Right hindlimb (tissue), 1 donor: ENCODE results near the gene RBM20.
"Not testable (repeated sequence)": the region's sequence is repeated elsewhere in the genome, so short reads cannot be mapped to it uniquely, and the experiment has no call there.

Experiments
- DNase-seq: peaks from one replicate; pipeline ENCODE4 v3.0.0-alpha.2; 2018

RBM20 gene

GRCh38 chr10:110625951-110626855 lies 17.9 kb upstream of the RBM20 start:
- no peak for DNase-seq

DNA sequence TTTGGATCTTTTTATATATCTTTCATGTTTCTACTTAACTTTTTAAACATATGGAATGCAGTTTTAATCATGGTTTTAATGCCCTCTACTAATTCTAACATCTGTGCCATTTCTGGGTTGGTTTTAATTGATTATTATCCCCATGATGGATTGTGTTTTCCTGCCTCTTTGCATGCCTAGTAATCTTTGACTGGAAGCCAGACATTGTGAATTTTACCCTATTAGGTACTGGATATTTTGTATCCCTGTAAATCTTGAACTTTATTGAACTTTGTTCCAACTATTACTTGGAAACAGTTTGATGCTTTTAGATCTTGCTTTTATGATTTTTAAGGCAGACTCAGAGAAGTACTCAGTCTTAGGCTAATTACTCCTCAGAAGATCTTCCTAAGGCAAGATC lies 16.0 kb upstream of the RBM20 start:
- no peak for DNase-seq

- DNase-seq = no peak
Measured at GRCh38 chr10:110629680-110630191, 14.4 kb upstream of the RBM20 start.

DNA sequence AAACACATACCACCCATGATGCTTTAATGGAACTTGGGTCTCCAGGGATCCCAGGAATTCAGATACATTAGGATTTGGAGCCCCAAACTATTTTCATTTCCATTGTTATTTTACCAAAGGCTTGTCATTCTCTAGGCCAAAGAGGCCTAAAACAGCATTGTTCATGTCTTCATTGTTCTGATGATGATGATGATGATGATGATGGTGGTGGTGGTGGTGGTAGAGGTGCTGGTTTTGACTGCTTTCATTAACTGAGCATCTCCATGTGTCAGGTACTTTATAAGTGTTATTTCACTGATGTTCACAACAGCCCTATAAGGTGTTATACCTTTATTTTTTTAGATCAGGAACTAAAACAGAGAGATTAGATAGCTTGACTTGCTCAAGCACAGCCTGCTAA lies 12.2 kb upstream of the RBM20 start:
- no peak for DNase-seq

DNA sequence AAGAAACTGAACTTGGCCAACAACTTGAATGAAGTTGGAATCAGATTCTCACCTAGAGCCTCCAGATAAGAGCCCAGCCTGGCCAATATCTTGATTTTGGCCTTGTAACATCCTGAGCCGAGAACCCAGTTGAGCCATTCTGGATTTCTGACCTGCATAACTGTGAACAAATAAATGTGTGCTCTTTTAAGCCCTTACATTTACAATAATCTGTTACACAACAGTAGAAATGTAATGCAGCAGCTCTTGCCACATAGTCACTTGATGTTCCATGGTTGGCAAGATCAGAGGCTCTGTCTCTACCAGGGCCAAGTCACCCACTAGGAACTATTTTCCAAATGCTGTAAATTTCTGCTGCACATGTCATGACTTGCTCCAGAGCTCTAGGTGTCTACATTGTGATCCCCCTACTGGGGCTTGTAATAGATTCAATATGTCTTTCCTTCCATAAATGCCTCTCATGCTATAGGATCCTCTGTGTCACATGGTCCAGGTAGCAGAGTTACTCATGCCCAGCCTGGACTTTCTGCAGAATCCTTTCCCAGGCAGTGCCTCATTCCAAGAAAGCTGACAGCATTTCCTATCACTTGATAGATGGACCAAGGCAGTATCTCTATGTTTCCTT lies 11.4 kb upstream of the RBM20 start:
- DNase-seq = no peak

- DNase-seq = no peak
Measured at GRCh38 chr10:110634527-110635209, 9.5 kb upstream of the RBM20 start.

DNA sequence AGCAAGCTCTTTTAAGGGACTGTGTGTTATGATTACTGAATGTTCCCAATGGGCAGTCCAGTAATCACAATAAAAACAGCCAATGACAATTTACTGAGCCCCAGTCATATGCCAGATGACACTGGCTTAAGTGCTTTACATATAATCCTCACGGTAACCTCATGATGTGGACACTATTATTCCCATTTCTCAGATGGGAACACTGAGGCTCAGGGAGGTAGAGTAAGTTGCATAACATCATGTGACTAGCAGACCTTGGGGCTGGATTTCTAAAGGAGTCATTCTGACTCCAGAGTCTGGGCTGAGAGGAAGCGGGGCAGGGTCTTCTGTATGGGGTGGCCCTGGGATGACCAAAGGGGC lies 7.6 kb upstream of the RBM20 start:
- no peak for DNase-seq

DNA sequence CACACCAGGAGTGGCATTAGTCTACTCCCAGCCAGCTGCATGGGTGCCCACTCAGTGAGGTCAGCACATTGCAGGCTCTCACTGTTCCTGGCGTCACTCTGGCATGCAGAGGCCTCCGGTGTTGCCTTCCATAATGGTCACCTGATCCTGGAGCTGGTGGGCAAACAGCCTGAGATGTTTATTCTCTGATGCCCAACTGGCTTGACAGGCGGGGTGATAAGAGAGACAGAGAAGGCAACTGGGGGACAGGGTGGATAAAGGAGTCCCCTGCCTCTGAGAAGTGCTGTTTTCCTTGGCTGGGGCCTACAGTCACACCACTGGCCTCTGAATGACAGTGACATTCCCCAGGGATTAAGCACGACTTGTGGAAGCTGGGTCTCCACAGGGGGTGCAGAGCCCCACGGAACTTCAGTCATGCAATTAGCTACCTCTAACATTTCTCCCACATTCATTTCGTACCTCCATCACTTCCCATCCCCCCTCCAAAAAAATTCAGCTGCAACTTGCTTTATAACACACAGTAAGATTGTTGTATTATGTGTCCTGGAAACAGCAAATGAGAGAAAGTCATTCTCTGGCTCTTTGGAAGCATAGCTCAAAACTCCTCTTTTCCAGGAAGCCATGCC lies 7.1 kb upstream of the RBM20 start:
- no peak for DNase-seq

DNA sequence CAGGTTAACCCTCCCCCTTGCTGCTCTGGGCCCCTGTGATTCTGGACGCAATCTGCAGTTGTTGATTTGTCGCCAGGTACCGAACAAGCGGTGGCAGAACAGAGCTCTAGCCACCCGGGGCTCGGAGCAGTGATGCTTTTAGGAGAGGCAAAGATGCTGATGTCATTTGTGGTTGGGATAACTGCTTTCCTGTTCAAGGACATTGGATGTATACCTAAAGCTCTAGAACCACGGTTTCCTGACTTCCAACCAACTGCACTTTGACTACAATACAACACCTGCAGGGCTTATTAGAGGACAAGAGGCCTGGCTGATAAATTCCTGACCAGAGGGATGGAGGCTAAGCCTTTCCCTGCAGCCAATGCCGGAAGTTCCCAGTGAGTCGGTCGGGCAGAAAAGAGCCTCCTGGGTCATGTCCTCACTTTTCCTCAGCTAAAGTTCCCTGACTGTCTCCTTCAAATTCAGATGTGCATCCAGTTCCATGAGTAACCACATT lies 6.5 kb upstream of the RBM20 start:
- DNase-seq = no peak

DNA sequence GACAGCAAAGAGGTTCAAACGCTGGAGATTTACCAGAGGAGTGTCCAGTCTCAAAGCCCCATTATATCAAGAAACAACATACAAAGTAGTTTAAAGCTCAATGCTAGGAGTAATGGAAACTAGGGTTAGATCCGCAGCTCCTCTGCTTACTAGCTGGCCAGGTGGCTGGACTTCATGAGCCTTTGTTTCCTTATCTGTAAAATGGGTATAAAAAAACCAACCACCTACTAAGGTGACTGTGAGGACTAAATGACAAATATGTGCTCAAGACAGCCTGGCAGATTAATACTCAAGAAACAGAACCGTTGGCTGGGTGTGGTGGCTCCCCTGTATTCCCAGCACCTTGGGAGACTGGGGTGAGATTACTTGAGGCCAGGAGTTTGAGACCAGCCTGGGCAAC lies 5.8 kb upstream of the RBM20 start:
- no peak for DNase-seq

DNA sequence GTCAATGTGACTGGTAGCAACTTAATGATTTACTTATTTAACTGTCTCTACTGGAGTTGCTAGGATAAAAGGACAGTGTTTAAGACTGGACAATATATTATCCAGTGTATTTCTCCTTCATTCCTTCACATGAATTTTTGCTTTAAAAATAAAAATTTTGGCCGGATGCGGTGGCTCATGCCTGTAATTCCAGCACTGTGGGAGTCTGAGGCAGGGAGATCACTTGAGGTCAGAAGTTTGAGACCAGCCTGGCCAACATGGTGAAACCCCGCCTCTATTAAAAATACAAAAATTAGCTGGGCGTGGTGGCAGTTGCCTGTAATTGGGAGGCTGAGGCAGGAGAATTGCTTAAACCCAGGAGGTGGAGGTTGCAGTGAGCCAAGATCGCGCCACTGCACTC lies 5.1 kb upstream of the RBM20 start:
- not testable (repeated sequence) for DNase-seq

GRCh38 chr10:110639858-110640257 lies 4.3 kb upstream of the RBM20 start:
- DNase-seq = not testable (repeated sequence)

DNA sequence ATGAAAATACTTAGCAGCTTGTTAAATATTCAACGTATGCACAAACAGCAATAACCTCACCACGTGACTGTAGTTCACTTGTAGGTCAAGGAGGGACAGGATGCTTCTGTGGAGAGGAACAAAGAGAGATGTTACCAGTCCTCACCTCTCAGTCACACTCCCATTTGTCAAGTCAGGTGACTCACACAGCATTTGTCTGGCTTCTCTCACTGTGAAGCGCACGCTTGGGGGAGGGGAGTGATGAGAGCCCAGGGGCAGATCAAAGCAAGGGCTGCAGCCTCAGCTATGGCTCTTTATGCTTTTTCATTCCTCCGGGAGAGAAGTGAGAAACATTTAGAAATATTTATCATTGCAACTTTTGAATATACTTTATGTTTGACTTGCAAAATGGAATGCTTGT lies 2.9 kb upstream of the RBM20 start:
- DNase-seq = no peak

DNA sequence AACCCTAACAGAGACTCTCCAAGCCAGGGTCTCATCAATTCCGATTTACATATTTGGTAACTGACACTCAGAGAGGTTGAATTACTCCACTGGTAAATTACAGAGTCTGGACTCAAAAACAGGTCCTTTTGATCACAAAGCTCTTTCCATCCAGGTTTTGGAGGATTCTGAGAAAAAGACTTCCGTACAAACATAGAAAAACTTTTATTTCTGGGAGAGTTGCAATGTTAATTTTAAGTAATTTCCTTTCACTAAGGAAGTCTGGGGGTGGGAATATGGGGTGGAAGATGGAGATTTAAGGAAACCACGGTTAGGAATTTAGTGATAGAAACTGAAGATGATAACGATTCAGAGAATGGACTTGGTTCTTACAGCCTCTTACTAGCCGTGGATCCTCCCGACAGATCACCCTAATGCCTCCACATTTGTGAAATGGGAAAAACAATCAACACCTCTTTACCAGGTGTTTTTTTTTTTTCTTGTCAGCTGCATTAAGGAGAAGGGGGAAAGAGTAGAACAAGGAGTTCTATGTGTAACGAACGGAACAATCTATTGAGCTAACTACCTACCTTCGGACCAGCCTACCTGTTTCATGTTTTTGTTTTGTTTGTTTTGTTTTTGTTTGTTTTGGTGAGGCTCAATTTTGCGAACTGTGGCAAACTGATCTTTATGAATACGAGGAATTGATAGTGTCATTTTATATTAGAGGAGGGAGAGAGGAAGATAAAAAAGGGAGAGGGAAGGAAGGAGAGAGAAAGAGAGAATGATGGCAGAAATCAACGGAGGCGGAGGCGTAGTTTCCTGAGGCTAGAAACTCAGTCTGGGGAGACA lies 1.7 kb upstream of the RBM20 start:
- no peak for DNase-seq

DNA sequence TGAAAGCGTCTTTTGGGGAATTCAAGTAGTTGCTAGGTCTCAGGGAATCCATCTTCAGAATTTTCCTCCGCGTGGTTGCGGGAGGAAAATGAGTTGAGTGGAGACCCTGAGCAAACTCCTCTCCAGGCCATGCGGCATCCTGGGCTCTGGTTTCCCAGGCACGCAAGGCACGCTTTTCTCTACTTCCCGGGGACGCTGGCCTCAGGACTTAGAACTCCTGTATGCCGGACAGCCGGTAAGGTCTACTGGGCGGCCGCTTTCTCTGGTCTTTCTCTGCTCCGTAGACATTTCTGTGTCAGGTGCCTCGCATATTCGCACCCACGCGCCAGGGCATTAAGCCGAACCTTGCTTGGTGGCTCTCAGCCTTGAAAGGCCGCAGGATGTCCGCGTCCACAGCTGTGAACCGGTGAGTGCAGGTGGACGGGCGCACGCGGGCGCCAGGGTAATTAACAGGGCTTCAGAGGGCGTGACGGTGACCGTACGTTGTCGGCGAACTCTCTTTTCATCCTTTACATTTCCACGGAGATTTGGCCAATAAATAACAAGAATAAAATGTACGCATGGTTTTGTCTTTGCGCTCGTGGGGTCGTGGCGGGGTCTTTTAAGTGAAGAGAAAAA lies 992 bp upstream of the RBM20 start:
- peak; percentile 38 for DNase-seq

GRCh38 chr10:110644598-110645462 lies 694 bp downstream of the RBM20 start:
- DNase-seq = no peak

DNA sequence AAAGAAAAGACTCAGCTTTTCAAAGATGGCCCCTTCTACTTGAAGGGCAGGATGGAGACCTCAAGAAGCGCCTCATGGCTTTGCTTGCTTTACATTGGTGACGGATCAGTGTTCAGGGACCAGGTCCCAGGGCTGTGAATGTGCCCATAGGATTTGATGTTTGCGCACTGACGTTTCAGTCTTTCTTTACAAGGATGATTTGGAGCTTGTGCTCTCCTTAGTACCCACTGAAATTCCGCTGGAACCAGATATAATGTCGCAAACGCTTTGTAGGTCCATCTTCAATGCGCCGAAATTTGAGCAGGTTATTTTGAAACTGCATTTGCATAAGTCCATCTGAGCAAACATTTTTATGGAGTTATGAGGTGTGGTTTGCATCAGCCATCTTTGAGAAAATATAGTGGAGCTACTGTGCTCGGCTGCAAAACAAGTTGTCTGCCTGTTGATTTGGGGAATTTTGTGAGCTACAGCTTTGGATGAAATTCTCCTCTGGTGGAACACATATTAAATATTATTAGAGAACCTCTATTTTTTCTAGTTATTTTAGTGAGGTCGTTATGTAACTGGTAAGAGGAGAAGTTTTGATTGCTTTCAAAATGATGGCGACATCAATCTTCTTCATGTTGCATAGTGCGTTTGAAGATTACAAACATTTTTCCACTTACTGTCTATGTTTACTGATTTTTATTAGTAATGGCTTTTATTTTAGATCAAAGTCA lies 2.4 kb downstream of the RBM20 start:
- no peak for DNase-seq

DNA sequence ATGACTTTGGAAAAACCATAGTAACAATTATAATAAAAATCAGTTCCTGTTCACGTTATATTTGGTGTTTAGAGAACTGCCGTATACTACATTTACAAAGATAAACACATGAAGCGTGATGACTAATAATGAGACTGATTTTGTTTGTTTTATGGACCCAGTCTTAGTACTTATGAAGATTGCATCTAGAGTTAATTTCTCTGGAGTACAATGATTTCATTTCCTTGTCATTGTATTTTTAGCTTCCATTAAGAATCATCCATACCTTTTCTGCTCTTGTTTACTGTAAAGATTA lies 2.9 kb downstream of the RBM20 start:
- DNase-seq = no peak

DNA sequence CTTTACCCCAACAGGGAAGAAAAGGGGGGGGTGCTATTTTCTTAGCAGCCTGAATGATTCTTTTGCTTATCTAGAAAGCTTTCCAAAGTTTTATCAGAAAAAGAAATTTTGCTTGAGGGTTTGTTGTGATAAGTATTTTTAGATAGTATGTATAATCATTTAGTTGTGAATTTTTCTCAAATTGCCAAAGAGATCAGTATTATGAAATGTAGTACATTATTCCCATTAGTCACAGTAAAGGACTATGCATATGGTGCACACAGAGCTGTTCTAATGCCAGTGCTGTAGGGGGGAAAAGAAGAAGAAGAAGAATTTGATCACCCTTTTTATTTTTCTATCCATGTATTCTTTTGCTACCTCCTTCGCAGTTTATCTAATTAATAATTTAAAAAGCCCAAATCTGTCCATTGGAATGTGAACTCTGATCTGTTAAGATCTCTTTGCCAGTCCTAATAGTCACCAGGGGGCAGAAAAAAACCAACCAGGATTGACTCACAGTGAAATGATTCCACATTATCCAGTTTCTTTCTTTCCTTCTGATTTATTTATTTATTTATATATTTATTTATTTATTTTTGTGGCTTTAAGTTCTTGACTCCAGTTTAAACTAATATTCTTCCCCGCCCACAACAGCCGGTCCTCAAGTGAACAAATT lies 4.7 kb downstream of the RBM20 start:
- no peak for DNase-seq
